ENCODE results near the gene MCF2L.

MCF2L gene

GRCh38 chr13:113138792-113139551 is 170.0 kb downstream of the MCF2L start:
- no peak for DNase-seq

DNA sequence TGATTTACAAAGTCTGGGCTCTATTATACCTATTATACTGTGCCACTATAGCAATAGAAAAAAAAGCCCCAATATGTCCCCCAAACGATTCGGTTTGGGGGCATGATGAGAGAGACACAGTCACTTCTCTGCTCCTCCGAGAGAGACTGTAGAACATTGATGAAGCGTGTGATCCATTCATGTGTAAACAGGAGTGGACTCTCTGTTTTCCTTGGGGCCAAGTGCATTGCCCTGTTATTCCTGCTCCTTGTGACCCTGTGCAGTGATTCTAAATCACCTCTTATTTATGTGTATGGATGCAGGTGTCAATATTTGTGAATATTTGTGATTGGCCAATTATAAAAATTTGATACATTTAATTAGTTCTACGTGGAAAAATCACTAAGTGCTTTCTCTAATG is 170.6 kb downstream of the MCF2L start:
- DNase-seq, result no peak

- DNase-seq, result no peak
Observed at GRCh38 chr13:113140677-113141600, 171.9 kb downstream of the MCF2L start.

DNA sequence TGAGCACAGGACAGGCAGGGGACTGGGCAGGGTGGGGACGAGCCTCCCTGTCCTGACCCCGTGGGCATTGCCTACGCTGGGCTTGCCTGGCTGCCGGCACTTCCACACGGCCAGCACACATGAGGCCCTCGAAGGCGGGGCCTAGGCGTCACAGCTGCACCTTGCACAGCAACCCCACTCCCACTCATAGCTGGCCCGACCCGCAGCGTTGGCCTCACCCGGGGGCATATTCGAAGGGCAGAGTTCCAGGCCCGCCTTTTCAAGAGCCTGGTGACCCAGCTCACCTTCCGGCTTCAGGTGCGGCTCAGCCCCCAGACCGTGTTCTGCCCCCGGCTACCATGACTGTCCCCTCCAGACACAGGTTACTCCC is 172.6 kb downstream of the MCF2L start:
- DNase-seq, result no peak

DNA sequence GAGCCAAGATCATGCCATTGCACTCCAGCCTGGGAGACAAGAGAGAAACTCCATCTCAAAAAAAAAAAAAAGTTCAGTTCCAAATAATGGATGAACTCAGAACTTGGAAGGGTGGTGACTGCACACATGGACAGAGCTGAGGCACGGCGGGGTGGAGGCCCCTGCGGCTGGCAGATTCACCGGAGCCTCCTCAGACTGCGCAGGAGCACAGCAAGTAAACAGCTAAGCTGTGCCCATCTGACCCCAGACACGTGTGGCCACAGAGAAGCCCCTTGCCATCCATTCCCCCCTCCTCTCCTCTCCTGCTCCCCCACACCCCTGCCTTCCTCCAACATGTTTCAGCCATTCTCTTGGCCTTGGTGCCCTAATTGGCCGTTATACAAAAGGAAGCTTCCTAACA is 173.9 kb downstream of the MCF2L start:
- no peak for DNase-seq

DNA sequence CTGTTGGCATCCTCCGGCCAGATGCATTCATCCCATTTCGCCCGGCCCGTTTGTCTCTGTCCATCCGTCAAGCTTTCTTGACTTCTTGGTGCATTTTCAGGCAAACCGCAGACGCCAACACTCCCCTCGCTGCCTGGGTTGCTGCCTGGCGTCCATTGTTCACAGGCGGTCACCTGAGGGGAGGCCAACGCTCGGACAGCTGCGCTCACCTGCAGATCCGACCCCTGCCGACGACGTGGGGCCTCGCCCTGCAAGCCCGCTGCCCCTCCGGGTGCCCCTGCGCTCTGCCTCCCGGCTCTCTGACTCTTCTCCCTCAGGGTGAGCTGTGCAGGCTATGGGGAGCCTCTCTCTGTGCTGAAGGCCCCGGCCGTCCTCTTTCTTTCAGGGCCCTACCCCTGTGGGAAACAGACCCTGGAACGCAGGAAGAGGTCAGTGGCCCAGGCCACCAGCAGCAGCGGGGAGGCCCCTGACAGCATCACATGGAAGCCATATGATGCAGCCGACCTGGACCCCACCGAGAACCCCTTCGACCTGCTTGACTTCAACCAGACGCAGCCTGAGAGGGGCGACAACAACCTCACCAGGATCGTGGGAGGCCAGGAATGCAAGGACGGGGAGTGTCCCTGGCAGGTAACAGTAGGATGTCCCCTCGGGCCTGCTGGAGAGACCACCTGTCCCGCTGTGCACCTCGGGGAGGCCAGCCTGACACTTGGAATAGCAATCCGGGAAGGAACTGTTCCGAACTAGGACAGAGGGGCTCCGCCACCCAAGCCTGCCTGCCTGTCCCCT is 174.6 kb downstream of the MCF2L start:
- no peak for DNase-seq

DNA sequence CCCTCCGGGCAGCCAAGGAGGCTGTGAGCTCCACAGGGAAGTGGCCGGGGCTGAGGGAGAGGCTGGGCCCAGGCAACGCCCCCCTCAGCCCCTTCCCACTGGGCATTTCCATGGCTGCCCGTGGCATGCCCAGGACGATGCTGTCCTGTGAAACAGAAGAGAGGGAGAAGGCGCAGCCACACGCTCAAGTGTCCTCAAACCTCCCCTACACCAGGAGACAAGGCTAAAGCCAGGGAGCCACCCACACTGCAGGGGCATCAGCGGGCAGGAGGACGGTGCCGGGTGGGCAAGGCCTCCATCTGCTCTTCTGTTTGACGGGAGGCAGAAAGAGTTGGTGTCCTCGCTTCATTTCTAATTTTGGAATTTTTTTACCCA is 175.2 kb downstream of the MCF2L start:
- no peak for DNase-seq

GRCh38 chr13:113145496-113145895 is 176.5 kb downstream of the MCF2L start:
- no peak for DNase-seq

DNA sequence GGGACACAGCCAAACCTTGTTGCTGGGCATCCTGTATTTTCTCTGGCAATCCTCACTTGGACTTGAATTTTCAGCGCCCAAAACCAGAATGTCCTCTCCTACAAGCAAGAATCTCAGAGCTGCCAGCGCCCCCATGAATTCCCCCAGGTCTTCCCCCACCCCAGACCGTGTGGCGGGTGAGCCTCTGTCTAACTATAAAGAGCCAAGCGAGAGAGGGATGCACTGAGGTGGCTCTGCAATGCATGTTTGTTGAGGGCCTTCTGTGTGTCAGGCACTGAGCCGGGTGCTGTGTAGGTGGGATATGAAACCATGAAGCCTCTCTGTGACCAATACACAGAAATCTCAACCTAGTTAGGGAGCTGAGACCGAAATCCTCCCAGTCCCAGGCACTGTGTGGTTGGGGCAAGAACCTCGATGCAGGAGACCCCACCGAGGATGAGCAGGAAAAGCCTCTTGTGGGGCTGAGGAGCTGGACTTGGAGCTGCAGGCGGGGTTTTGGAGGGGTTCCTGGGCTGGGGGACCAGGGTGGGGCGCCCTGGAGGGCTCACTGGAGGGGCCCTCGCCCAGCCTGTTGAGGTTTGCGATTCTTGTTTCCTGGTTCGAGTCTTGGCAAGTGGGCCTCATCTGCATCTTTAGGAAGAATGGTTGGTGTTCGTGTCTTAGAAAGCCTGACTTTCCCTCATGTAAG is 177.0 kb downstream of the MCF2L start:
- DNase-seq, result no peak

DNA sequence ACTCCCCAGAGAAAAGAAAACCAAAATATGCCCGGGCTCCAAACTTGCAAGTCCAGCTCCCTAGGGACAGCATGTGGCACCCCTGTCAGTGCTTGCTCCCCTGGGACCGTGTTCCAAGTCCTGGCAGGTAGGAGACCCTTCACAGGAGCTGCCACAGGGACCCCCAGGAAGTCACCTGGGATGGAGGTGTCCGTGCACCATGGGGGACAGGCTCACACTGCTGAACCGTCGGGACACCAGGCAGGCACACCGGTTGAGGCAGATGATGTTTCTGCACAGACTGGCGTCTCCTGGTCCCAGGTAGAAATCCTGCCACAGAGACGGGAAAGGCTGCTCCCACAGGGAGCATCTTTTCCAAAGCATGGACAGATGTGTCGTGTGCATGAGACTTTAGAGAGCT is 177.7 kb downstream of the MCF2L start:
- DNase-seq, result no peak

- no peak for DNase-seq
Observed at GRCh38 chr13:113147206-113147605, 178.2 kb downstream of the MCF2L start.

DNA sequence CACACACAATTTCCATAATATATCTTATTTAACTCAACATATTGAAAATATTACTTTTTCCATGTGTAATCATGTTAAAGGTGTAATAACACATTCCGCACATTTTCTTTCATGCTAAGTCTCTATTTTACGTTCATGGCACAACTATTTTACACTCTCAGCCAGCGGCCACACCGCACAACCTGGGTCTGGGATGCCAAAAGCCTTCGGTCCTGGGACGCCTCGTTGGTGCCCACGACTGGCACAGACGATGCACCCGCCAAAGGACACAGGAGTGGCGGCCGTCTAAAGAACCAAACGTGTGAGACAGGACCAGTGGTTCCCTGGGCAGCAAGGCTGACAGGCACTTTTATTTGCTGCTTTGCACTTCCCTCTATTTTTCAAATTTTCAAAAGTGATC is 179.4 kb downstream of the MCF2L start:
- no peak for DNase-seq

DNA sequence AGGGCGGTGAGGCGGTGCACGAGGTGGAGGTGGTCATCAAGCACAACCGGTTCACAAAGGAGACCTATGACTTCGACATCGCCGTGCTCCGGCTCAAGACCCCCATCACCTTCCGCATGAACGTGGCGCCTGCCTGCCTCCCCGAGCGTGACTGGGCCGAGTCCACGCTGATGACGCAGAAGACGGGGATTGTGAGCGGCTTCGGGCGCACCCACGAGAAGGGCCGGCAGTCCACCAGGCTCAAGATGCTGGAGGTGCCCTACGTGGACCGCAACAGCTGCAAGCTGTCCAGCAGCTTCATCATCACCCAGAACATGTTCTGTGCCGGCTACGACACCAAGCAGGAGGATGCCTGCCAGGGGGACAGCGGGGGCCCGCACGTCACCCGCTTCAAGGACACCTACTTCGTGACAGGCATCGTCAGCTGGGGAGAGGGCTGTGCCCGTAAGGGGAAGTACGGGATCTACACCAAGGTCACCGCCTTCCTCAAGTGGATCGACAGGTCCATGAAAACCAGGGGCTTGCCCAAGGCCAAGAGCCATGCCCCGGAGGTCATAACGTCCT is 180.0 kb downstream of the MCF2L start:
- DNase-seq, result no peak

All from midbrain (tissue), 1 donor.